HG03025 (cell line): ENCODE results near the gene EGFL7.

Experiments used
- ATAC-seq: cut with Tn5 transposase; IDR thresholded peaks from one replicate; pipeline ENCODE4 v1.9.1; 2021; ENCODE audit warnings: mild to moderate bottlenecking, moderate library complexity; ENCODE audit not compliant: unreplicated experiment, low FRiP score

Gene EGFL7

DNA sequence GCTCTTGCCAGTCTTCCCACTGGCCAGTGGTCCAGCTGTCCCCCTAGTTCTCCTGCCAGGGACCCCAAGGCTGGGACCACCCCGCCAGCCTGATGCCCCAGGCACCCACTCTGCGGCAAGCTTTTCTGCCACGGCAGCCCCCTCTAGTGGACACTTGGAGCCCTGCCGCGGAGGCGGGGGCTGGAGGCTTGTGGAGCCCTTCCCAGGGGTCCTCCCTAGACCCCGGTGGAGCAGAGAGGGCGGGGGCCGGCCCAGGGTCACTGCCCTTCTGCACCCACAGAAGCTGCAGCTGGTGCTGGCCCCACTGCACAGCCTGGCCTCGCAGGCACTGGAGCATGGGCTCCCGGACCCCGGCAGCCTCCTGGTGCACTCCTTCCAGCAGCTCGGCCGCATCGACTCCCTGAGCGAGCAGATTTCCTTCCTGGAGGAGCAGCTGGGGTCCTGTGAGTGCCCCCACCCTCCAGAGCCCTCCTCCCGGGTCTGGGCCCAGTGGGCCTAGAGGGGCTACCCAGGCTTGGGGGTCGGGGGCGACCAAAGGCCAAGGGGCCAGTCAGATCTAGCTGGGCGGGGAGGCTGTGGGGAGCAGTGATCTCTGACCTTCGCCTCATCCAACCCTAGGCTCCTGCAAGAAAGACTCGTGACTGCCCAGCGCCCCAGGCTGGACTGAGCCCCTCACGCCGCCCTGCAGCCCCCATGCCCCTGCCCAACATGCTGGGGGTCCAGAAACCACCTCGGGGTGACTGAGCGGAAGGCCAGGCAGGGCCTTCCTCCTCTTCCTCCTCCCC lies 9.1 kb downstream of the EGFL7 start:
- no peak for ATAC-seq

GRCh38 chr9:136672431-136673087 lies 9.8 kb downstream of the EGFL7 start:
- no peak for ATAC-seq

GRCh38 chr9:136673088-136673974 lies 10.6 kb downstream of the EGFL7 start:
- no peak for ATAC-seq

DNA sequence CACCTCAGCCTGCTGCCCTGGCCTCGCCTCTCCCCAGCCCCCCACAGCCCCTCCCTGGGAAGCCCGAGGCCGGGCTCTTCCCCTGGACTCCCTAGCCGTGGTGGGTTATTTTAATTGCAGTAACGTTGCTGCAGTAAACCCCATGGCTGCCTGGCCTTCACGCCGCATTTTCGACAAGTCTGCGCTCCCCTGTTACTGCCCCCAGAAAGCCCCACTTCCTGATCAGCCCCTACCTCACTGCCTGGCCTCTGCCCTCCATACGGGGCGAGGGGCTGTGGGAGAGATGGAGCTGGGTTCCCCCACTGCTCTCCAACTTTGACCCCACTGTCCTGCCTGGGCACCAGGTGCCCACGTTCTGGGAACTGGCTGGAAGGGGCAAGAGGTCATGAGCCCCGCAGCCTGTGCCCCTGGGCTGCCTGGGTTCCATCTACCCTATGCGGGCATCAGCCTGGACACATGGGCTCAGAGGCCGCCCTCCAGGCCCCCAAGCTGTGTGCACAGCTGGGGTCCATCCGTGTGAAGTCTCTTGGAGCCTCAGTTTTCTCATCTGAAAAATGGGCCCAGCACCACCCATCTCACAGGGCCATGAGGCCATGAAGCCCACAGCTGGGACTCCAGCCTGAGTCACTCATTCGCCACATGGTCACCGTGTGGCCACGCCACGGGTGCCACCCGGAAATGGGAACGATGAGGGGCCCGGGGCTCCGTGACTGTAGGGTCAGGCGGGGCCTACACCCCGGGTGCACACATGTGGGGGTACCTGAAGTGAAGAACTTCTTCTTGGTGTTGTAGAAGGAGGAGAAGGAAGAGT lies 11.5 kb downstream of the EGFL7 start:
- ATAC-seq, result no peak

GRCh38 chr9:136674786-136675349 lies 12.2 kb downstream of the EGFL7 start:
- ATAC-seq, result no peak

DNA sequence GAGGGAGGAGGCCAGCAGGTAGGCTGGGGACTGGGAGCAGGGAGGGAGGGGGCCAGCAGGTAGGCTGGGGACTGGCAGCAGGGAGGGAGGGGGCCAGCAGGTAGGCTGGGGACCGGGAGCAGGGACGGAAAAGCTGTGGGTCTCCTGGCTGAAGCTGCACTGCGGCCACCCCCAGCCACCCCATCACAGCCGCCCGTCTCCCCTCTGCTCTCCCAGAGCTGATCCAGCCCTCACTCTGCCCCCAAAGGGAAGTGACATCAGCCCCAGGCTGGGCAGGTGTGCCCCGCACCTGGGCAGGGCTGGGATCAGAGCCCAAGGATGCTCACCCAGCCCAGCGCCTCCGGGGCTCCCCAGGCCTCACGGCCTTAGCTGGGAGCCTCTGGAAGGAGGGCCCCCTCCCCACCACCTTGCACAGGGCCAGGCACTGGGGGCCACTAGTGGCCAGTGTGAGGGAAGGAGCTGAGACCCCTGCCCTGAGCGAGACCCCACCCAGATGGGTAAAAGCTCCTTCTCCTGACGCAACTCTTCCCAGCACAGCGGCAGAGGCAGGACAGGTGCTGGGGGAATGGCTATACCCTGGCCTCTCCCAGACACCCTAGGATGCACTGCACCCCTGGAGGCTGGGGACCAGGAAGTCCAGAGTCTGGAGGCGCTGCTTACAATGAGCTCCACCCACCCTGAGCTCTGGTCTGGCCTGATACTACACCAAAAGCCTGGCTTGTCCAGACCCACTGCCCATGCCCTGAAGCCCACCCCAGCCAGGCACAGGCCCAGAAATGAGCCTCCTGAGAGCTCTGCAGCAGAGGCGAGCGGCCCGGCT lies 13.0 kb downstream of the EGFL7 start:
- no peak for ATAC-seq

DNA sequence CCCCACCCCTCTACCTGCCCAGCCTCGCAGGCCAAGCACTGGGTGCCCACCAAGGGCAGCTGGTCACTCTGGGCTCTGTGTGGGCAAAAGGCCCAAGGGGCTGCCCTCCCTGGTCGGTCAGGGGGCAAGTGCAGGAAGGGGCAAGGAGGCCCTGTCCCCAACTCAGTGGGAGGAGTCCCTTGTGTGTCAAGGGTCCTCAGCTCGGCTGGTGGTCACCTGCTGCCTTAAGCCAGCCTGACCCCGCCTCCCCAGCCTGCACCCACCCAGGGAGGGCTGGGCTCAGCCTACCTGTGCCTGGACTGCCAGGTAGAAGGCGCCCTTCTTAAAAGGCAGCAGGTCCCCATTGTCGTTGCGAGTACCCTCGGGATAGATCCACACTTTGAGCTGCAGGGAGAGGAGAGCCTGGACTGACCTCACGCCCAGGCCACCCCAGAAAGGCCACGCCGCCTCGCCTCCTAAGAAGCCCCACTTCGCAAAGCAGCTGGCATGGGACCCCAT lies 13.6 kb downstream of the EGFL7 start:
- no peak for ATAC-seq

GRCh38 chr9:136676920-136677686 lies 14.4 kb downstream of the EGFL7 start:
- ATAC-seq, result no peak

- no peak for ATAC-seq
Observed at GRCh38 chr9:136678034-136678433, 15.3 kb downstream of the EGFL7 start.

DNA sequence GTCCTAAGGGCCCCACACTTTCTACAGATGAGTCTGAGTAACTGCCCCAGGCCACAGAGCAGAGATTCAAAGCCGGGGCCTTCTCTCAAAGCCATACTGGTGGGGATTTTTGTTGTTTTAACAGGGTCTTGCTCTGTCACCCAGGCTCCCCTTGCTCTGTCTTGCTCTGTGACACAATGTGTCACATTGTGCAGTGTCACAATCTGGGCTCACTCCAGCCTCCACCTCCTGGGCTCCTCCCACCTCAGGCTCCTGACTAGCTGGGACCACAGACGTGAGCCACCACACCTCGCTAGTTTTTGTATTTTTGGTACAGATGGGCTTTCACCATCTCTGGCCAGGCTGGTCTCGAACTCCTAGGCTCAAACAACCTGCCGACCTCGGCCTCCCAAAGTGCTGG lies 15.9 kb downstream of the EGFL7 start:
- ATAC-seq, result no peak

GRCh38 chr9:136679431-136679941 lies 16.8 kb downstream of the EGFL7 start:
- no peak for ATAC-seq

GRCh38 chr9:136681029-136681428 lies 18.3 kb downstream of the EGFL7 start:
- ATAC-seq, result no peak

DNA sequence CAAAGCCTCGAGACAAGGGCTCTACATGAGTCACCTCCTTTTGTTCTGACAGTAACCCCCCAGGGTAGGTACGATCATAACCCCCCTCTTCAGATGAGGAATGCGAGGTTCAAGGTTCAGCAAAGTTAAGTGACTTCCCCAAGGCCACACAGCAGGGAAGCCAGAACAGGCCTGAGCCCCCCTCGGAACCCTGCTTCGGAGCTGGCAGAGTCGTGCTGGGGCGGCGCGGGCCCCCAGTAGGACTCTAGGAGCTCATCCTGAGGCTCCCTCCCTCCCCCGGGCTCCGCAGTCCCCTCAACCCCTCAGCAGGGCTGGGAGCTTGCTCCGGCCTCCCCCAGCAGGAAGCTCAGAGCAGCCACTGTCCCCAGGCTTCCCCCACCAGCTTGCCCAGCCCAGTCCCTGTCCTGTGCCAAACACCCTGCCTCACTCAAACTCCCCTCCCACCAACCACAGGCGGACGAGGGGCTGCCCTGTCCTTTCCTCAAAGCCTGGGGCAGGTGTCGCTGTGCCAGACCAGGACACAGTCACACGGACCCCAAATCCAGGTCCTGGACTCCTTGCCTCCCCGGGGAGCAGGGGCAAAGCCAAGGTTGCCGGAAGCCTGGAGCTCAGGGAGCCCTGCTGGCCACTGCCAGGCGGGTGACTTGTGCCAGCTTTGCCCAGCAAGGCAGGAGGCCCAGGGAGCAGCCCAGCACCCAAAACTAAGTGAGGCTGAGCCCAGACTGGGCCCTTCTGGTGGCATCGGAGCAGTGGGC lies 19.4 kb downstream of the EGFL7 start:
- ATAC-seq, result no peak

GRCh38 chr9:136682710-136683109 lies 20.0 kb downstream of the EGFL7 start:
- no peak for ATAC-seq

DNA sequence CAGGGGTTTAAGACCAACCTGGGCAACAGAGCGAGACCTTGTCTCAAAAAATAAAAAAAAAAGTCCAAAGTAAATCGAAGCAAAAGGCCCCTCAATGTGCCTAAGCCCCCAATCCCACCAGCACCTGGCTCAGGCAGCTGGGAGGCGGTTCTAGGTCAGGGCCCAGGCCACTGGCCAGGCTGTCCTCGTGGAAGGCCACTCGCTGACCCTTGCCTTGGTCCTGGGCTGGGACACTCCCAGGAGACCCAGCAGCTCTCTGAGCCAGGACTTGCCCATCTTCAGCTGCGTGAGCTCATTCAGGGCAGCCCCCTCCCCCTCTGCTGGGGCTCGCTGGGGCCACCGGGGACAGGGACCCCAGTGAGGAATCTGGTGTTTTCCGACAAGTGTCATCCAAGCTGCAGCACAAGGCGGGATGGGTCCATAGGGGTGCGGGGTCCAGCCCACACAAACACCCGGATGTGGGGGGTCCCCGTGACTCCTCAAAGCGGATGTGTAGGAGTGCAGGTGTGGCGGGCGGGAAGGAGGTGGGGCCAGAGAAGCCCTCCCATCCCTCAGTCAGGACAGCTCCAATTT lies 20.5 kb downstream of the EGFL7 start:
- no peak for ATAC-seq

DNA sequence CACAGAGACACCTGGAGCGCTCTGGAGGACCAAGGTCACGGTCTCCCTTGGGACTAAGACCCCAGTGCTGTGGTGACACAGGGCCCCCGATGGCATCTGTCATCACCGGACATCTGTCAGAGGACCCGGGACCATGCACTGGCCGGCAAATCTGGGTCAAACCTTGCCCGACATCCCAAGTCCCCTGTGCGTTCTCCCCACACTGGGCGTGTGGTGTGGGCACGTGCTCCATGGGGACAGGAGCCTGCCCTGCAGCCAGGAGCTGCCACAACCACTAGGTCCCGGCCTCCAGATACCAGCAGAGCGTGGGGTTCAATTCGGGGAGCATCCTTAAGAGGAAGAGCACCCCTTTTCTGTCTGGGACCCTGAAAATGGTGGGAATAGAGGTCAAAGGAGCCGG lies 21.0 kb downstream of the EGFL7 start:
- no peak for ATAC-seq

GRCh38 chr9:136684339-136684738 lies 21.6 kb downstream of the EGFL7 start:
- no peak for ATAC-seq
